HEK293 (cell line): ENCODE measurements around the gene SRSF6.
A peak's percentile ranks its signal among the peaks of the same experiment; 100 is the strongest.

Source experiments
- CTCF ChIA-PET: fragments of 350-600 bp; formaldehyde crosslinking; extraction: SDS; loops from one replicate; lab custom pipeline; 2021; ENCODE audit warnings: antibody characterized with exemption; lab: Yijun Ruan, JAX
- POLR2A ChIA-PET: fragments of 300-600 bp; formaldehyde crosslinking; extraction: SDS; loops from one replicate; lab custom pipeline; 2020; ENCODE audit warnings: antibody characterized with exemption, inconsistent platforms; lab: Yijun Ruan, JAX
- H3K27ac ChIP-seq: fragments of 200-500 bp; sonication (Bioruptor generic); 2 replicates; pipeline ENCODE4 v1.5.1; 2014; ENCODE audit warnings: low read depth, low read length, control low read depth, inconsistent platforms; ENCODE audit errors: extremely low read depth
- H3K36me3 ChIP-seq, 2 experiments: fragments of 200-500 bp in 1 of 2; sonication (Bioruptor generic) in 1 of 2; 1 replicate in 1 of 2; 2 replicates in 1 of 2; pipeline ENCODE4 v1.5.1; 2014 to 2017; ENCODE audit warnings: inconsistent platforms in 2 of 2, low read length in 2 of 2; ENCODE audit not compliant: control insufficient read depth in 2 of 2, insufficient read depth in 1 of 2
- H3K4me1 ChIP-seq: fragments of 200-500 bp; sonication (Bioruptor generic); 2 replicates; pipeline ENCODE4 v1.5.1; 2014; ENCODE audit warnings: mild to moderate bottlenecking, low read length, inconsistent platforms; ENCODE audit not compliant: control insufficient read depth, insufficient read depth
- H3K4me3 ChIP-seq: 2 replicates; pipeline ENCODE4 v1.5.1; 2011; ENCODE audit warnings: low read depth, mild to moderate bottlenecking, control low read depth, low read length, moderate library complexity
- H3K9me3 ChIP-seq: fragments of 200-500 bp; sonication (Bioruptor generic); 2 replicates; pipeline ENCODE4 v1.5.1; 2014; ENCODE audit warnings: low read depth, low read length, inconsistent platforms; ENCODE audit not compliant: control insufficient read depth, insufficient read depth
- KLF9 ChIP-seq: fragments of 450-650 bp; formaldehyde crosslinking; IDR thresholded peaks from 2 replicates; pipeline ENCODE4 v1.5.1; 2016; ENCODE audit warnings: missing biosample characterization, missing genetic modification characterization, low read depth
- SALL2 ChIP-seq: fragments of 450-650 bp; formaldehyde crosslinking; IDR thresholded peaks from 2 replicates; pipeline ENCODE4 v1.5.0; 2017; ENCODE audit warnings: missing biosample characterization, mild to moderate bottlenecking, missing genetic modification characterization, borderline replicate concordance
- SCRT1 ChIP-seq: fragments of 450-650 bp; formaldehyde crosslinking; IDR thresholded peaks from 2 replicates; pipeline ENCODE4 v1.5.1; 2016; ENCODE audit warnings: missing biosample characterization, missing genetic modification characterization, borderline replicate concordance
- SCRT2 ChIP-seq: fragments of 450-650 bp; formaldehyde crosslinking; IDR thresholded peaks from 2 replicates; pipeline ENCODE4 v1.5.1; 2016; ENCODE audit warnings: missing biosample characterization, missing genetic modification characterization
- SP2 ChIP-seq: fragments of 450-650 bp; formaldehyde crosslinking; IDR thresholded peaks from 2 replicates; pipeline ENCODE4 v1.5.1; 2016; ENCODE audit warnings: missing biosample characterization, missing genetic modification characterization
- SP7 ChIP-seq: fragments of 450-650 bp; formaldehyde crosslinking; IDR thresholded peaks from 2 replicates; pipeline ENCODE4 v1.5.1; 2016; ENCODE audit warnings: missing biosample characterization, missing genetic modification characterization
- ZFHX2 ChIP-seq: fragments of 450-650 bp; formaldehyde crosslinking; conservative IDR thresholded peaks from 2 replicates; pipeline ENCODE4 v1.5.1; 2016; ENCODE audit warnings: missing biosample characterization, missing genetic modification characterization
- ZNF132 ChIP-seq: fragments of 450-650 bp; formaldehyde crosslinking; IDR thresholded peaks from 2 replicates; pipeline ENCODE4 v1.5.1; 2017; ENCODE audit warnings: missing biosample characterization, missing genetic modification characterization, borderline replicate concordance
- ZNF133 ChIP-seq: fragments of 450-650 bp; formaldehyde crosslinking; IDR thresholded peaks from 2 replicates; pipeline ENCODE4 v1.5.1; 2016; ENCODE audit warnings: missing biosample characterization, missing genetic modification characterization
- ZNF140 ChIP-seq: fragments of 450-650 bp; formaldehyde crosslinking; IDR thresholded peaks from 2 replicates; pipeline ENCODE4 v1.5.1; 2016; ENCODE audit warnings: missing biosample characterization, missing genetic modification characterization
- ZNF16 ChIP-seq: fragments of 450-650 bp; formaldehyde crosslinking; IDR thresholded peaks from 2 replicates; pipeline ENCODE4 v1.5.1; 2016; ENCODE audit warnings: low read depth, missing biosample characterization, missing genetic modification characterization
- ZNF19 ChIP-seq: fragments of 450-650 bp; formaldehyde crosslinking; IDR thresholded peaks from 2 replicates; pipeline ENCODE4; 2016; ENCODE audit warnings: missing biosample characterization, missing genetic modification characterization, low read depth
- ZNF292 ChIP-seq: fragments of 450-650 bp; formaldehyde crosslinking; IDR thresholded peaks from 2 replicates; pipeline ENCODE4 v1.5.1; 2016; ENCODE audit warnings: low read depth, missing biosample characterization, missing genetic modification characterization, borderline replicate concordance
- ZNF391 ChIP-seq: fragments of 450-650 bp; formaldehyde crosslinking; IDR thresholded peaks from 2 replicates; pipeline ENCODE4 v1.5.1; 2016; ENCODE audit warnings: low read depth, missing biosample characterization, missing genetic modification characterization, borderline replicate concordance
- ZNF416 ChIP-seq: fragments of 450-650 bp; formaldehyde crosslinking; IDR thresholded peaks from 2 replicates; pipeline ENCODE4 v1.5.1; 2016; ENCODE audit warnings: missing biosample characterization, missing genetic modification characterization
- ZNF433 ChIP-seq: fragments of 450-650 bp; formaldehyde crosslinking; IDR thresholded peaks from 2 replicates; pipeline ENCODE4 v1.5.1; 2016; ENCODE audit warnings: missing biosample characterization, missing genetic modification characterization, low read depth
- ZNF596 ChIP-seq: fragments of 450-650 bp; IDR thresholded peaks from 2 replicates; pipeline ENCODE4 v1.5.0; 2018; ENCODE audit warnings: missing biosample characterization, mild to moderate bottlenecking, missing genetic modification characterization, moderate library complexity
- ZNF621 ChIP-seq: fragments of 450-650 bp; formaldehyde crosslinking; IDR thresholded peaks from 2 replicates; pipeline ENCODE4 v1.5.1; 2017; ENCODE audit warnings: missing biosample characterization, missing genetic modification characterization
- ZNF624 ChIP-seq: fragments of 450-650 bp; formaldehyde crosslinking; IDR thresholded peaks from 2 replicates; pipeline ENCODE4 v1.5.1; 2017; ENCODE audit warnings: missing biosample characterization, missing genetic modification characterization
- ZNF626 ChIP-seq: fragments of 450-650 bp; sonication (Bioruptor Pico); formaldehyde crosslinking; IDR thresholded peaks from 2 replicates; pipeline ENCODE4 v1.5.1; 2018; ENCODE audit warnings: missing biosample characterization, missing genetic modification characterization, inconsistent platforms
- ZNF791 ChIP-seq: fragments of 450-650 bp; formaldehyde crosslinking; IDR thresholded peaks from 2 replicates; pipeline ENCODE4 v1.5.1; 2016; ENCODE audit warnings: missing biosample characterization, missing genetic modification characterization
- TF ChIP-seq, protein P1 (sequence below): fragments of 450-650 bp; formaldehyde crosslinking; IDR thresholded peaks from 2 replicates; pipeline ENCODE4 v1.5.1; 2016; ENCODE audit warnings: missing biosample characterization, missing genetic modification characterization
- TF ChIP-seq, protein P2 (sequence below): fragments of 450-650 bp; formaldehyde crosslinking; IDR thresholded peaks from 2 replicates; pipeline ENCODE4 v1.5.1; 2016; ENCODE audit warnings: missing biosample characterization, missing genetic modification characterization
- TF ChIP-seq, protein P3 (sequence below): fragments of 450-650 bp; formaldehyde crosslinking; IDR thresholded peaks from 2 replicates; pipeline ENCODE4 v1.5.1; 2016; ENCODE audit warnings: missing biosample characterization, missing genetic modification characterization

The SRSF6 gene

DNA sequence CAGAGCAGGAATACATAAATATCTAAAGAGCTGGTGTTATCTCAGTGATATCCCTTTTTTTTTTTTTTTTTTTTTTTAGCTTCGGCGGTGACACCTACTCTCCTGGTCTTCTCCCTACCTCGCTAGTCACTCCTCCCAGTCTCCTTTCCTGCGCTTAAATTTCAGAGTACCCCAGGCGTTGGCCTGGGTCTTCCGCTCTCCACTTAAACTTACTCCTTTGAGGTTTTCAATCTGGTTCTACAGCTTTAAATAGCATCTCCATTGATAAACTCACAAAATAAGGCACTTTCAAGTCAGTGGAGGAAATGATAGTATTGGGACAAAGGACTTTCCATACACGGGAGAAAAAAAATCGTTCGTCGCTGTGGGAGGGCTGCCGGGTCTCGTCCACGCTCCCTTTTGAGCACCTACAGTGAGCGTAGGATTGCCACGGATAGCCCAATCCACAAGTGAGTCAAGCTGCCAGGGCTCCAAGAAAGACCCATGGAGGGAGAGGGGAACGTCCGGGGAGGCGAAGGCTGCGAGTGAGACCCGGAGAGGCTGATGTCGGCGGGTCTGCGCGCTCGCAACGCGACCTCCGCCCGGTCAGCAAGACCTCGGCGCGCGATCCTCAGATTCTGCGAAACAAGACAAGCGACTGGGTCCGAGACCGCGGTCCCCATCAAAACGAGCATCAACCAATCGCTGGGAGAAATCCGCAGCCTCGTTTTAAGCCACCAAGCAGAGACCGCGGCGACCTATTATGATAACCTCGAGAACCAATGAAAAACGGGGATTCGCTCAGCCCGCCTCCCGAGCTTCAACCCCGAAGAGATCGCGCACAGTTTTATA is 672 bp upstream of the SRSF6 start (continued):
- TF ChIP-seq SCRT2 (tag by site-specific recombination) = peak; percentile 95
- TF ChIP-seq, protein P1, sequence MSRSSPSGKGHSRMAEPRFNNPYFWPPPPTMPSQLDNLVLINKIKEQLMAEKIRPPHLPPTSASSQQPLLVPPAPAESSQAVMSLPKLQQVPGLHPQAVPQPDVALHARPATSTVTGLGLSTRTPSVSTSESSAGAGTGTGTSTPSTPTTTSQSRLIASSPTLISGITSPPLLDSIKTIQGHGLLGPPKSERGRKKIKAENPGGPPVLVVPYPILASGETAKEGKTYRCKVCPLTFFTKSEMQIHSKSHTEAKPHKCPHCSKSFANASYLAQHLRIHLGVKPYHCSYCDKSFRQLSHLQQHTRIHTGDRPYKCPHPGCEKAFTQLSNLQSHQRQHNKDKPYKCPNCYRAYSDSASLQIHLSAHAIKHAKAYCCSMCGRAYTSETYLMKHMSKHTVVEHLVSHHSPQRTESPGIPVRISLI (tag by site-specific recombination) = no peak
- no peak for TF ChIP-seq ZNF16 (tag by site-specific recombination)
- no peak for TF ChIP-seq ZNF416 (tag by site-specific recombination)
- no peak for TF ChIP-seq ZNF19 (tag by site-specific recombination)
- TF ChIP-seq ZNF791 (tag by site-specific recombination) = no peak
- TF ChIP-seq SCRT1 (tag by site-specific recombination) = peak; percentile 78
- TF ChIP-seq ZNF624 (tag by site-specific recombination) = no peak
- no peak for TF ChIP-seq ZNF132 (tag by site-specific recombination)
- TF ChIP-seq ZNF140 = peak; percentile 83; the same call in 1 of the 2 replicates
- TF ChIP-seq KLF9 = no peak
- no peak for TF ChIP-seq ZNF133 (tag by site-specific recombination)
- TF ChIP-seq ZNF626 (tag by site-specific recombination) = no peak
- no peak for TF ChIP-seq ZNF596 (tag by site-specific recombination)
- TF ChIP-seq, protein P2, sequence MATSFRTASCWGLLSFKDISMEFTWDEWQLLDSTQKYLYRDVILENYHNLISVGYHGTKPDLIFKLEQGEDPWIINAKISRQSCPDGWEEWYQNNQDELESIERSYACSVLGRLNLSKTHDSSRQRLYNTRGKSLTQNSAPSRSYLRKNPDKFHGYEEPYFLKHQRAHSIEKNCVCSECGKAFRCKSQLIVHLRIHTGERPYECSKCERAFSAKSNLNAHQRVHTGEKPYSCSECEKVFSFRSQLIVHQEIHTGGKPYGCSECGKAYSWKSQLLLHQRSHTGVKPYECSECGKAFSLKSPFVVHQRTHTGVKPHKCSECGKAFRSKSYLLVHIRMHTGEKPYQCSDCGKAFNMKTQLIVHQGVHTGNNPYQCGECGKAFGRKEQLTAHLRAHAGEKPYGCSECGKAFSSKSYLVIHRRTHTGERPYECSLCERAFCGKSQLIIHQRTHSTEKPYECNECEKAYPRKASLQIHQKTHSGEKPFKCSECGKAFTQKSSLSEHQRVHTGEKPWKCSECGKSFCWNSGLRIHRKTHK = no peak
- TF ChIP-seq ZNF391 = no peak; the same call in 1 of the 2 replicates

DNA sequence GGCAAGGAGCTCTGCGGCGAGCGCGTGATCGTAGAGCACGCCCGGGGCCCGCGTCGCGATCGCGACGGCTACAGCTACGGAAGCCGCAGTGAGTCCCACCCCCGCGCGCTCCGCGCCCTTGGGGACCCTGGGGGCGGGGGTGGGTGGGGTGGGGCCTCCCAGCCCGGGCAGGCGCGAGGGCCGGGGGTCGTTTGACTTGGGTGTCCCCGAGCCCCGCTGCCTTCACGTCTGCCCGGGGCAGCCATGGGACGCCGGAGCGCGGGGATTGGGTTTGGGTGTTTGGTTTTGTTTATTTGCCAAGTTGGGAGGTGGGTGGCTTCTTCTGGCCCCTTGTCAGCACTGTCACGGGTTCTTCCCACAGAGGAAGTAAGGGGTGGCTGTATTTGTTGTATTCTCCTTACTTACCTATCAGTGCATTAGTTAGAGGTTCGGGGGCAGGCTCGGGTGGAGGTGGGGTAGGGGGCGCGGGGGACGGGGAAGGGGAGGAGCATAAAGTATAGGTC is 777 bp downstream of the SRSF6 start:
- no peaks in the 10 kb centered on the region for H3K9me3 ChIP-seq
- no peaks in the 10 kb centered on the region for H3K4me1 ChIP-seq
- CTCF ChIA-PET = no interaction called here
- peak overlapping the region; percentile 91 for H3K4me3 ChIP-seq
- POLR2A ChIA-PET = interaction anchor here (0.6 to 2.9 kb wide), 13 partner anchors 8 to 775 kb away, joined by 3 to 36 read pairs (median 6); partner anchors contain the start of genes IFT52 and L3MBTL1
- H3K27ac ChIP-seq = peak overlapping the region; percentile 99
- TF ChIP-seq ZFHX2 (peak; percentile 62), SALL2 (tag by site-specific recombination) (no peak), ZNF433 (tag by site-specific recombination) (no peak), ZNF292 (tag by site-specific recombination) (no peak), SP7 (no peak), ZNF621 (no peak), SP2 (tag by site-specific recombination) (peak; percentile 50)
- TF ChIP-seq, protein P3, sequence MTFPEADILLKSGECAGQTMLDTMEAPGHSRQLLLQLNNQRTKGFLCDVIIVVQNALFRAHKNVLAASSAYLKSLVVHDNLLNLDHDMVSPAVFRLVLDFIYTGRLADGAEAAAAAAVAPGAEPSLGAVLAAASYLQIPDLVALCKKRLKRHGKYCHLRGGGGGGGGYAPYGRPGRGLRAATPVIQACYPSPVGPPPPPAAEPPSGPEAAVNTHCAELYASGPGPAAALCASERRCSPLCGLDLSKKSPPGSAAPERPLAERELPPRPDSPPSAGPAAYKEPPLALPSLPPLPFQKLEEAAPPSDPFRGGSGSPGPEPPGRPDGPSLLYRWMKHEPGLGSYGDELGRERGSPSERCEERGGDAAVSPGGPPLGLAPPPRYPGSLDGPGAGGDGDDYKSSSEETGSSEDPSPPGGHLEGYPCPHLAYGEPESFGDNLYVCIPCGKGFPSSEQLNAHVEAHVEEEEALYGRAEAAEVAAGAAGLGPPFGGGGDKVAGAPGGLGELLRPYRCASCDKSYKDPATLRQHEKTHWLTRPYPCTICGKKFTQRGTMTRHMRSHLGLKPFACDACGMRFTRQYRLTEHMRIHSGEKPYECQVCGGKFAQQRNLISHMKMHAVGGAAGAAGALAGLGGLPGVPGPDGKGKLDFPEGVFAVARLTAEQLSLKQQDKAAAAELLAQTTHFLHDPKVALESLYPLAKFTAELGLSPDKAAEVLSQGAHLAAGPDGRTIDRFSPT (tag by site-specific recombination) = no peak
- peaks cover 34 to 47% of the 10 kb centered on the region in 2 experiments; a peak in 2 of 3 replicates for H3K36me3 ChIP-seq
